ENCODE measurements around the gene C3orf52. TPM values are rescaled to one million over a fixed set of nuclear protein-coding genes. Genes with fewer than 3 reads are reported as not detected.
"Not testable (repeated sequence)": the region's sequence is repeated elsewhere in the genome, so short reads cannot be mapped to it uniquely, and the experiment has no call there.

The C3orf52 gene
- 1.8 TPM in 2 replicates for total RNA-seq
- 1.5 and 3.7 TPM in 2 replicates for polyA plus RNA-seq
- polyA plus RNA-seq (2012): 0.65 and 2.3 TPM in 2 replicates
- 0.85 and 1.7 TPM in 2 replicates for polyA minus RNA-seq (ENCODE audit: low replicate concordance)

- DNase-seq (ENCODE audit: low read depth in 2 of 2): peak; percentile 63 to 83
- H3K27ac ChIP-seq (ENCODE audit: insufficient read depth, low read length): peak within 1 kb of the TSS; percentile 42
Observed at GRCh38 chr3:112086076-112086854, at the start of gene C3orf52. C3orf52 (plus strand) TSS chr3:112086389; CDS start chr3:112086408, 19 bp downstream.

GRCh38 chr3:112037194-112037593 is 49.0 kb upstream of the C3orf52 start:
- not testable (repeated sequence) for H2AFZ ChIP-seq (ENCODE audit: low read length); H3K9ac ChIP-seq (ENCODE audit: insufficient read depth, low read length); H3K27ac ChIP-seq (ENCODE audit: insufficient read depth, low read length); H3K4me2 ChIP-seq (ENCODE audit: extremely low read depth, insufficient read depth, low read length); H3K4me3 ChIP-seq (replicated peaks in 1 of 4; ENCODE audit: control extremely low read depth in 1 of 4, insufficient read depth in 1 of 4, low read depth in 3 of 4, low read length in 4 of 4); H3K4me1 ChIP-seq (ENCODE audit: control insufficient read depth, extremely low read depth, insufficient read depth, low read length); H3K79me2 ChIP-seq (ENCODE audit: control insufficient read depth, insufficient read depth, low read length); H3K9me3 ChIP-seq (ENCODE audit: control insufficient read depth, insufficient read depth, low read depth, low read length); H4K20me1 ChIP-seq (ENCODE audit: control insufficient read depth, extremely low read depth, insufficient read depth, low read length); DNase-seq (ENCODE audit: low read depth in 2 of 2); H3K27me3 ChIP-seq (ENCODE audit: control insufficient read depth, insufficient read depth, low read length); H3K36me3 ChIP-seq (ENCODE audit: control insufficient read depth, insufficient read depth, low read length)

More at GRCh38 chr3:112086076-112086854, at the start of gene C3orf52:
- Histone ChIP-seq H3K4me3 (replicated peaks in 1 of 4; ENCODE audit: control extremely low read depth in 1 of 4, insufficient read depth in 1 of 4, low read depth in 3 of 4, low read length in 4 of 4) (peak within 1 kb of the TSS; percentile 63 to 75 (median 66)), H3K27me3 (ENCODE audit: control insufficient read depth, insufficient read depth, low read length) (no peaks in the 10 kb centered on the region), H3K36me3 (ENCODE audit: control insufficient read depth, insufficient read depth, low read length) (no peaks in the 10 kb centered on the region), H3K4me2 (ENCODE audit: extremely low read depth, insufficient read depth, low read length) (peak within 1 kb of the TSS; percentile 95), H3K9me3 (ENCODE audit: control insufficient read depth, insufficient read depth, low read depth, low read length) (no peaks in the 10 kb centered on the region), H3K79me2 (ENCODE audit: control insufficient read depth, insufficient read depth, low read length) (peaks cover 1% of the 10 kb centered on the region), H2AFZ (ENCODE audit: low read length) (peak within 1 kb of the TSS; percentile 83), H3K9ac (ENCODE audit: insufficient read depth, low read length) (peak within 1 kb of the TSS; percentile 48), H3K4me1 (ENCODE audit: control insufficient read depth, extremely low read depth, insufficient read depth, low read length) (no peaks in the 10 kb centered on the region), H4K20me1 (ENCODE audit: control insufficient read depth, extremely low read depth, insufficient read depth, low read length) (no peaks in the 10 kb centered on the region)
- TF ChIP-seq CTCF (conservative IDR thresholded peaks at IDR 0.05 in 1 of 2, IDR thresholded peaks at IDR 0.05 in 1 of 2; ENCODE audit: low read depth in 1 of 2, low read length in 2 of 2): no peak
- TF ChIP-seq EZH2 (IDR thresholded peaks at IDR 0.05; ENCODE audit: low read length, missing control alignments): no peak

- TF ChIP-seq CTCF (conservative IDR thresholded peaks at IDR 0.05 in 1 of 2, IDR thresholded peaks at IDR 0.05 in 1 of 2; ENCODE audit: low read depth in 1 of 2, low read length in 2 of 2) (no peak), EZH2 (IDR thresholded peaks at IDR 0.05; ENCODE audit: low read length, missing control alignments) (no peak)
- no peaks in the 10 kb centered on the region for H3K79me2 ChIP-seq (ENCODE audit: control insufficient read depth, insufficient read depth, low read length)
- no peaks in the 10 kb centered on the region for H4K20me1 ChIP-seq (ENCODE audit: control insufficient read depth, extremely low read depth, insufficient read depth, low read length)
- H3K36me3 ChIP-seq (ENCODE audit: control insufficient read depth, insufficient read depth, low read length): no peaks in the 10 kb centered on the region
- no peaks in the 10 kb centered on the region for H3K27me3 ChIP-seq (ENCODE audit: control insufficient read depth, insufficient read depth, low read length)
- no peaks in the 10 kb centered on the region for H3K4me1 ChIP-seq (ENCODE audit: control insufficient read depth, extremely low read depth, insufficient read depth, low read length)
- H2AFZ ChIP-seq (ENCODE audit: low read length): no peak overlapping the region
- DNase-seq (ENCODE audit: low read depth in 2 of 2): peak in 1 of 2 donors; percentile 50
- H3K27ac ChIP-seq (ENCODE audit: insufficient read depth, low read length): no peak overlapping the region
- H3K4me2 ChIP-seq (ENCODE audit: extremely low read depth, insufficient read depth, low read length): no peak overlapping the region
- H3K4me3 ChIP-seq (replicated peaks in 1 of 4; ENCODE audit: control extremely low read depth in 1 of 4, insufficient read depth in 1 of 4, low read depth in 3 of 4, low read length in 4 of 4): no peak overlapping the region
- H3K9me3 ChIP-seq (ENCODE audit: control insufficient read depth, insufficient read depth, low read depth, low read length): no peaks in the 10 kb centered on the region
- no peak overlapping the region for H3K9ac ChIP-seq (ENCODE audit: insufficient read depth, low read length)
Observed at GRCh38 chr3:112038863-112039262, 47.3 kb upstream of the C3orf52 start.

All from fibroblast of lung (primary cell).